Thyroid gland (tissue), 4 donors: ENCODE measurements around the gene THAP3.

Experiments
- CTCF ChIP-seq, 6 experiments: fragments of 200-600 bp in 3 of 6; fragments of 450-650 bp in 3 of 6; sonication (generic) in 3 of 6; IDR thresholded peaks; one replicate each; pipeline ENCODE4 v1.5.1; 2016 to 2019; ENCODE audit warnings: antibody characterized with exemption in 6 of 6, mild to moderate bottlenecking in 2 of 6, inconsistent platforms in 1 of 6, moderate library complexity in 1 of 6
- POLR2A ChIP-seq, 2 donors: fragments of 450-650 bp; IDR thresholded peaks; one replicate each; pipeline ENCODE4 v1.6.1; 2017; ENCODE audit warnings: antibody characterized with exemption in 2 of 2, mild to moderate bottlenecking in 2 of 2, moderate library complexity in 1 of 2

DNA sequence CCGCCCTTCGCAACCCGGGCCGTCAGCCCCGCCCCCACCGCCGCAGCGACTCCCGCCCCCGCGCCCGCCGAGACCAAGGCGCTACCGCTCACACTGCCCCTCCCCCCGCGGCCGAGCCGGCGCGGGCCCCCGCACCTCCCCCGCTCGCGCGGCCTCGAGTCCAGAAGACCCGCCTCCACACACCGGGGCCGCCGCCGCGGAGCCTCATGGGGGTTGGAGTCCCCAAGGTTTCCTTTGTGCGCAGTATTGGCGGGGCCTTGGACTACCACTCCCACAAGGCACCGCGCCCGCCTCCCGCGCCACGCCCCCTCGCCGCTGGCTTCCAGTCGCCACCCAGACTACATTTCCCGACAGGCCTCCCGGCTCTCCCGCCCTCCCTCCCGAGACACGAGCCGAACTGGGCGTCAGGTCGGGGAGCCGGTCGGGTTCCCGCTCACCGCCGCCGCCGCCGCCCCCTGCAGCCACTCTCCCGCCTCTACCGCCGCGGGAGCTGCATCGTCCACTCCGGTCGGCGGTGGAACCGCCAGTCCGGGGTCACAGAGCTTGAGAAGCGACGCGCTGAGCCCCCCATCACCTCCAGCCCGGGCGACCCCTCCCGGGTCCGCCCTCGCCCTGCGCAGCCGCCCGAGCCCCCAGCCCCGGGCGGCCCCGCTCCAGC is 11.2 kb upstream of the THAP3 start, which contains the start of gene PHF13:
- TF ChIP-seq POLR2A (IDR thresholded peaks at IDR 0.05): peak in 1 of 2 donors; percentile 75
- TF ChIP-seq CTCF (IDR thresholded peaks at IDR 0.05): no peak
